ENCODE measurements around the gene FCSK. TPM values are rescaled to one million over a fixed set of nuclear protein-coding genes. Genes with fewer than 3 reads are reported as not detected.

FCSK gene
- total RNA-seq, 6 experiments from 2014 or later, result 5.1 to 7.1 (median 6.1) TPM

DNA sequence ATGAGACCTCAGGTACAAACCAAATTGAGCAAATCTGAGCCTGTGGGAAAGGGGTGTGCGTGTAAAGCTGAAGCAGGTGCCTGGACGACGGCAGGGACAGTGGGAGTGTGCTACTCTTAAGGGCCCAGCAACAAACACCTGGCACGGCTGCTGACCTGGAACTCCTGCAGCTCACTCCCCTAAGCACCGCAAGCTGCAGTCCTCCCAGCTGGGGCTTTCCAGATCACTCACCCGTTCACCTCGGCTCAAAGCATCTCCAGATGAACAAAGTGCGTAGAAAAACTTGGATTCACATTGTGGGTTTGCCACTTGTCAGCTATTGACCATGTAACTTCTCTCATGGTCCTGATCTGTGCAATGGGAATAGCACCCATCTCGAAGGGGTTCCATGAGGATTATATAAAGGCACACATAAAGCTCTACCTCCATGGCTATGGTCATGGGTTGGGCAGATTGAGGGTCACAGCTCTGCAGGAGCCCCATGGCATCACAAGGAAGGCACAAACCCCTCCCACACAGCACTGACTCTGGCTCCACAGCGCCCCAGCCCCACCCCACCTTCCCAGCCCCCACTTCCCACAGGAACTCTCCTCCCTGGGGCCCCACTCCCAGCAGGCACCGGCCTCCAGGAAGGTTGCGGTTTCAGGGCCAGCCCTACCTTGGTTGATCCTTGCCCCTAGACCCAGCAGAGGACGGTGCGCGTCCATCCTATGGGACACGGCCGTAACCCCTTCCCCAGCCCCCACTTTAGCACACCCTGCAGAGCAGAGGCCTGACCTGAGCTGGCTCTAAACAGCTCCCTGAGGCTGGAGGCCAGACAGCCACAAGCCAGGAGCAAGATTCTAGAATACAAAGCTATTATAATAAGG, 37.4 kb upstream of the FCSK start:
- H3K4me1 Mint-ChIP-seq (ENCODE audit: low read depth), result no peaks in the 10 kb centered on the region
- H3K9me3 Mint-ChIP-seq, result no peaks in the 10 kb centered on the region
- H3K27ac Mint-ChIP-seq, result no peak overlapping the region
- peaks cover 9% of the 10 kb centered on the region; the same call in 1 of the 2 replicates for H3K36me3 Mint-ChIP-seq (ENCODE audit: low read depth)
- DNase-seq, result no peak
- H3K27me3 Mint-ChIP-seq (ENCODE audit: insufficient read depth), result no peaks in the 10 kb centered on the region; the same call in 1 of the 2 replicates
- TF ChIP-seq, protein P1, sequence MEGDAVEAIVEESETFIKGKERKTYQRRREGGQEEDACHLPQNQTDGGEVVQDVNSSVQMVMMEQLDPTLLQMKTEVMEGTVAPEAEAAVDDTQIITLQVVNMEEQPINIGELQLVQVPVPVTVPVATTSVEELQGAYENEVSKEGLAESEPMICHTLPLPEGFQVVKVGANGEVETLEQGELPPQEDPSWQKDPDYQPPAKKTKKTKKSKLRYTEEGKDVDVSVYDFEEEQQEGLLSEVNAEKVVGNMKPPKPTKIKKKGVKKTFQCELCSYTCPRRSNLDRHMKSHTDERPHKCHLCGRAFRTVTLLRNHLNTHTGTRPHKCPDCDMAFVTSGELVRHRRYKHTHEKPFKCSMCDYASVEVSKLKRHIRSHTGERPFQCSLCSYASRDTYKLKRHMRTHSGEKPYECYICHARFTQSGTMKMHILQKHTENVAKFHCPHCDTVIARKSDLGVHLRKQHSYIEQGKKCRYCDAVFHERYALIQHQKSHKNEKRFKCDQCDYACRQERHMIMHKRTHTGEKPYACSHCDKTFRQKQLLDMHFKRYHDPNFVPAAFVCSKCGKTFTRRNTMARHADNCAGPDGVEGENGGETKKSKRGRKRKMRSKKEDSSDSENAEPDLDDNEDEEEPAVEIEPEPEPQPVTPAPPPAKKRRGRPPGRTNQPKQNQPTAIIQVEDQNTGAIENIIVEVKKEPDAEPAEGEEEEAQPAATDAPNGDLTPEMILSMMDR (IDR thresholded peaks at IDR 0.05), result no peak
- H3K4me3 Mint-ChIP-seq, result no peak overlapping the region

DNA sequence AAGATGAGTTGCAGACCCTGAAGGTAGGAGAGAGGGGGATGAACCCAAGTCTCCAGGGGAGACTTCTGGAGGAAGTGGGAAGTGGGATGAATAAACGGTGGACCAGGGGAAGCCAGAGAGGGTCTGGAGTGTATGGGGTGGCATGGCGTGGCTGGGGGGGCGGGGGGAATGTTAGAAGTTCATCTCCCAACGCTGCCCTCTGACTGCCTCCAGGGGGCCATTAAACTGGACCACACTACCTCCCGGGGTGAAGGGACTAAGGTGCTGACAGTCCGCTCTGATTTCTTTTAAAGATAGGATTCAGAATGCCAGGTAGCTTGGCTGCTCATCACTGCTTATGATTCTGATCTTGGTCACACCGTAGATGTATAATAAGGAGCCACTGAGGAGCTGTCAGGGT, 36.7 kb upstream of the FCSK start:
- H3K4me1 Mint-ChIP-seq (ENCODE audit: low read depth), result peaks cover 2% of the 10 kb centered on the region
- H3K27ac Mint-ChIP-seq, result no peak overlapping the region
- peaks cover 9% of the 10 kb centered on the region; the same call in 1 of the 2 replicates for H3K36me3 Mint-ChIP-seq (ENCODE audit: low read depth)

DNA sequence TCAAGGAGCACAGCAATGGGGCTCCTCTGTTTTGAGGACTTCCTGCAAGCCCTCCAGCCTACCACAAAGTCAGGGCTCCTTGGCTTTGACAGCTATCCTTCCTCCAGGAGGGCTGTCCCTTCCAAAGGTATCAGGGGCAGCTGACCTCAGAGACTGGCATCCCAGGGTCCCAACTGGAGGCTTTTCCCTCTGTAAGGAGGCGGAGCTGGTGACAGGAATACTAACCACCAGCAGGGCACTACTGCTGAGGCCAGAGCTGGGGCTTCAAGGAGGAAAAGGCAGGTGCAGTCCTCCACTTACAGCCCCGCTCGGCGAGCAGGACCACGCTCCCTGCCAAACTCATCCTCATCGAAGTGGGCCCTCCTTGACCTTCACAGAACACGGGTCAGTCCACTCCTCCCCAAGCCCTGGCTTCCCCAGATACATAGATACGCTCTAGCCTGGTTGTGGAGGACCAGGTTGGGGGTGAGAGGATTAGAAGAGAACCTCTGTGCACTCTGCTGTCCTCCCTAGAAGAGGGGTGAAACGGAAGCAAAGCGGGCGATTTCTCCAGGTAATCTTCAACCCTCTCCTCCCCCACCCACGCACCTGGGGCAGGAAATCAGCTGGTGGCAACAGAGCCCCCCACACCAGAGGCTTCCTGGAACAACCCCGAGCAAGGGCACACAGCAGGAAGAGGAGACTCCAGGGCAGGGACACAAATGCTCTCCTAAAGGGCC, 36.0 kb upstream of the FCSK start:
- H3K27ac Mint-ChIP-seq, result no peak overlapping the region

More for the DNA sequence above, 36.7 kb upstream of the FCSK start:
- H3K4me3 Mint-ChIP-seq, result no peak overlapping the region
- no peaks in the 10 kb centered on the region for H3K9me3 Mint-ChIP-seq
- DNase-seq, result no peak
- H3K27me3 Mint-ChIP-seq (ENCODE audit: insufficient read depth), result no peaks in the 10 kb centered on the region; the same call in 1 of the 2 replicates
- TF ChIP-seq, protein P1 (IDR thresholded peaks at IDR 0.05), result no peak

DNA sequence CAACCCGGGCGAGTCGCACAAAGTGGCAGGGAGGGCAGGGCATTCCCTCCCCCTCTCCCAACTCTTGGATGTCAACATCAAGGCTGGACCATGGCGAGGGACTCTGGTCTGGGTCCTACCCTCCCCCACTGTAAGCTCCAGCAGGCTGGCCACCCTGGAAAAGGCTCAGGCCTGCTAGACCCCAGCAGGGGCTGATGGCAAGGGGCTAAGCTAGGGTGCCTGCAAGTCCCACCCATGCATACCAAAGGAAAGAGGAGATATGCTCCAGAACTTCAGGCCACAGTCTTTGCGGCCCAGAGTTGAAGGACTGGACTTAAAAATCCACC, 35.4 kb upstream of the FCSK start:
- Mint-ChIP-seq H3K9me3 (no peaks in the 10 kb centered on the region), H3K4me1 (ENCODE audit: low read depth) (peaks cover 12% of the 10 kb centered on the region), H3K36me3 (ENCODE audit: low read depth) (peaks cover 9% of the 10 kb centered on the region; the same call in 1 of the 2 replicates), H3K27me3 (ENCODE audit: insufficient read depth) (no peaks in the 10 kb centered on the region; the same call in 1 of the 2 replicates), H3K4me3 (no peak overlapping the region), H3K27ac (no peak overlapping the region)
- TF ChIP-seq, protein P1 (IDR thresholded peaks at IDR 0.05), result no peak
- no peak for DNase-seq

More for the DNA sequence above, 36.0 kb upstream of the FCSK start:
- no peak for DNase-seq
- TF ChIP-seq, protein P1 (IDR thresholded peaks at IDR 0.05), result no peak
- Mint-ChIP-seq H3K9me3 (no peaks in the 10 kb centered on the region), H3K4me3 (no peak overlapping the region), H3K4me1 (ENCODE audit: low read depth) (peaks cover 10% of the 10 kb centered on the region), H3K36me3 (ENCODE audit: low read depth) (peaks cover 9% of the 10 kb centered on the region; the same call in 1 of the 2 replicates), H3K27me3 (ENCODE audit: insufficient read depth) (no peaks in the 10 kb centered on the region; the same call in 1 of the 2 replicates)

DNA sequence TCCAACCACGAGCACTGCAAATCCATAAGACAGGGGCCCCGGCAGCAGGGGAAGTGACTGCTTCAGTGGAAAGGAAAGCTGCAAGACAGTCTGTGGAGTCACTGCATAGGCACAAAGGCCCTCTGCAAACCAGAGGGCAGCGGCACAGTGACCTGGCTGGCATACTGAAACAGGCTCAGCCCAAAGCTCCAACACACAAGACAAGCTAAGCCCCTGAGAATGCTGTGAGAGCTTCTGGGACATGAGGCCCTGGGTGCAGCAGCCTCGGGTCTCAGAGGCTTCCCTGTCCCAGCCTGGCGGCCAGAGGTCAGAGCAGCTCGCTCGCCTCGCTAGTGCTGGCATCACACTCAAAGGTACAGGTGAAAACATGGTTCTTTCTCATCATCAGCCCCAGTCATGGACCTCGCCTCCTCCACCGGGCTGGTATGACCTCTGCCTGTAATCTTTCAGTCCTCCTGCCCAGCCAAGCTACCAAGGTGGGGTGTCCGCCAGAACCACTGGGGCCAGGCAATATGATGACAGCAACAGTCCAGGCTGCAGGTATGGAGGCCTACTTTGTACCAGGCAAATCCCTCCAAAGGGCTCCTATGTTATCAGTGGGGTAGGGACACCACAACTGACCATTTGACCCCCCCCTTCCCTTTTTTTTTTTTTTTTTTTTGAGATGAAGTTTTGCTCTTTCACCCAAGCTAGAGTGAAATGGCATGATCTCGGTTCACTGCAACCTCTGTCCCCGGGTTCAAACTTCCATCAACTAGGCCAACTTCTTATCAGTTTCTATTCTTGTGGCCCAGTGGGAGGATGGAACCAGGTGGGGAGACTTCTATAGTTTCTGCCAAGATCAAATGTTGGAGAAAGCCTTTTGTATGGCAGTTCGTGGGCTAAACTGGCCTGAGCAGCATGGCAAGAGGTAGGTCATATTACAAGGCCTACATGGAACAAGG, 34.7 kb upstream of the FCSK start:
- no peak for DNase-seq
- Mint-ChIP-seq H3K36me3 (ENCODE audit: low read depth) (peaks cover 5% of the 10 kb centered on the region), H3K27ac (no peak overlapping the region), H3K4me1 (ENCODE audit: low read depth) (peaks cover 12% of the 10 kb centered on the region), H3K9me3 (no peaks in the 10 kb centered on the region), H3K27me3 (ENCODE audit: insufficient read depth) (no peaks in the 10 kb centered on the region; the same call in 1 of the 2 replicates), H3K4me3 (no peak overlapping the region)
- TF ChIP-seq, protein P1 (IDR thresholded peaks at IDR 0.05), result no peak
